Vagina (tissue), 2 donors: Measurements from ENCODE around the gene CARD10.
"Not testable (repeated sequence)": the region's sequence is repeated elsewhere in the genome, so short reads cannot be mapped to it uniquely, and the experiment has no call there.

Source experiments
- POLR2AphosphoS5 ChIP-seq, 2 donors: sonication (generic); formaldehyde crosslinking; IDR thresholded peaks; one replicate each; pipeline ENCODE4 v1.9.0; 2017; ENCODE audit warnings: antibody characterized with exemption in 2 of 2, mild to moderate bottlenecking in 2 of 2, low read depth in 1 of 2; ENCODE audit not compliant: insufficient read depth in 1 of 2
- TF ChIP-seq, protein P1 (sequence below), 3 experiments: fragments of 450-650 bp in 2 of 3; fragments of 200-600 bp in 1 of 3; sonication (generic) in 1 of 3; IDR thresholded peaks; one replicate each; pipeline ENCODE4 v1.5.1; 2017 to 2019; ENCODE audit warnings: antibody characterized with exemption in 3 of 3, mild to moderate bottlenecking in 2 of 3, moderate library complexity in 2 of 3

GRCh38 chr22:37539790-37540189 is 20.6 kb upstream of the CARD10 start:
- TF ChIP-seq, protein P1, sequence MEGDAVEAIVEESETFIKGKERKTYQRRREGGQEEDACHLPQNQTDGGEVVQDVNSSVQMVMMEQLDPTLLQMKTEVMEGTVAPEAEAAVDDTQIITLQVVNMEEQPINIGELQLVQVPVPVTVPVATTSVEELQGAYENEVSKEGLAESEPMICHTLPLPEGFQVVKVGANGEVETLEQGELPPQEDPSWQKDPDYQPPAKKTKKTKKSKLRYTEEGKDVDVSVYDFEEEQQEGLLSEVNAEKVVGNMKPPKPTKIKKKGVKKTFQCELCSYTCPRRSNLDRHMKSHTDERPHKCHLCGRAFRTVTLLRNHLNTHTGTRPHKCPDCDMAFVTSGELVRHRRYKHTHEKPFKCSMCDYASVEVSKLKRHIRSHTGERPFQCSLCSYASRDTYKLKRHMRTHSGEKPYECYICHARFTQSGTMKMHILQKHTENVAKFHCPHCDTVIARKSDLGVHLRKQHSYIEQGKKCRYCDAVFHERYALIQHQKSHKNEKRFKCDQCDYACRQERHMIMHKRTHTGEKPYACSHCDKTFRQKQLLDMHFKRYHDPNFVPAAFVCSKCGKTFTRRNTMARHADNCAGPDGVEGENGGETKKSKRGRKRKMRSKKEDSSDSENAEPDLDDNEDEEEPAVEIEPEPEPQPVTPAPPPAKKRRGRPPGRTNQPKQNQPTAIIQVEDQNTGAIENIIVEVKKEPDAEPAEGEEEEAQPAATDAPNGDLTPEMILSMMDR (IDR thresholded peaks at IDR 0.05) = not testable (repeated sequence)
- not testable (repeated sequence) for TF ChIP-seq POLR2AphosphoS5 (IDR thresholded peaks at IDR 0.05; ENCODE audit: insufficient read depth in 1 of 2, low read depth in 1 of 2)
